ENCODE measurements around the gene RHOF.

- no peak for TF ChIP-seq CTCF (IDR thresholded peaks at IDR 0.05; ENCODE audit: insufficient read depth, low read length, poor library complexity, severe bottlenecking)
- TF ChIP-seq EZH2phosphoT487 (conservative IDR thresholded peaks at IDR 0.05; ENCODE audit: low read length), result no peak
Observed at GRCh38 chr12:121806546-121807423, 13.3 kb upstream of the RHOF start.
